H7 (cell line): ENCODE measurements around the gene NCBP1. TPM values are rescaled to one million over a fixed set of nuclear protein-coding genes. Genes with fewer than 3 reads are reported as not detected.

Experiments
- DNase-seq: peaks from one replicate; pipeline ENCODE4 v3.0.0; 2012
- H3K27me3 ChIP-seq: 2 replicates; pipeline ENCODE4 v1.6.0; 2011; ENCODE audit warnings: mild to moderate bottlenecking, low read length; ENCODE audit not compliant: control insufficient read depth, insufficient read depth
- H3K36me3 ChIP-seq: replicated peaks from 2 replicates; pipeline ENCODE4 v1.5.1; 2011; ENCODE audit warnings: low read length; ENCODE audit not compliant: control insufficient read depth, insufficient read depth
- H3K4me3 ChIP-seq: 2 replicates; pipeline ENCODE4 v1.5.1; 2011; ENCODE audit warnings: low read depth, mild to moderate bottlenecking, control low read depth, low read length, moderate library complexity; ENCODE audit not compliant: insufficient read depth
- total RNA-seq: library from RNA; depleted of rRNA; stranded (reverse); fragments of >200 nt; shearing (Covaris generic); gene quantifications from 2 replicates; pipeline ENCODE4 v1.2.3, GENCODE V29; 2014

NCBP1 gene
- total RNA-seq, 1 experiment from 2014 or later: 35.3 TPM

DNA sequence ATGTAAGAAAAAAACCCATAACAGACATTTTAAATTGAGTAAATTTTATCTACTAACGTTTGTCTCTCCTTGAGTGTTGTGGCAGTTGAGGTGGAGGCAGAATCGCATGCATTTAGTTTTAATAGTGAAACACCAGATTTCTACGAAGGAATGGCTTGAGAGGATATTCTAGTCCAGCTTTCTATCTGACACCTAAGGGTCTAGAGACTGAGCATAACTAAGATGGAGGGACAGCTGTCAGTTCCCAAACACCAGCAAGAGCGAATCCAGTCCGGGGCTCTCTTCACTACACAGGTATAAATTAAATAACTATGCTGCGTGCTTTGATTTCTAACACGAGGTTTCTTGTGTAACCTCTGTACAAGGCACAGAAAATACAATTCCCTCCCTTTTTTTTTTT, 1.4 kb downstream of the NCBP1 start:
- H3K27me3 ChIP-seq: no peaks in the 10 kb centered on the region
- no peak overlapping the region for H3K4me3 ChIP-seq
- no peaks in the 10 kb centered on the region for H3K36me3 ChIP-seq
- DNase-seq: no peak

- Histone ChIP-seq H3K36me3 (no peaks in the 10 kb centered on the region; the same call in 1 of the 2 replicates), H3K27me3 (no peaks in the 10 kb centered on the region), H3K4me3 (no peak overlapping the region)
- DNase-seq: no peak
Measured at GRCh38 chr9:97636903-97637302, 3.3 kb downstream of the NCBP1 start.

- no peak overlapping the region for H3K4me3 ChIP-seq
- H3K27me3 ChIP-seq: no peaks in the 10 kb centered on the region
- peaks cover 3% of the 10 kb centered on the region for H3K36me3 ChIP-seq
- peak; percentile 11 for DNase-seq
Measured at GRCh38 chr9:97638666-97639065, 5.0 kb downstream of the NCBP1 start.

- no peaks in the 10 kb centered on the region for H3K27me3 ChIP-seq
- H3K36me3 ChIP-seq: peaks cover 7% of the 10 kb centered on the region
- no peak overlapping the region for H3K4me3 ChIP-seq
- DNase-seq: no peak
Measured at GRCh38 chr9:97640325-97640724, 6.7 kb downstream of the NCBP1 start.

DNA sequence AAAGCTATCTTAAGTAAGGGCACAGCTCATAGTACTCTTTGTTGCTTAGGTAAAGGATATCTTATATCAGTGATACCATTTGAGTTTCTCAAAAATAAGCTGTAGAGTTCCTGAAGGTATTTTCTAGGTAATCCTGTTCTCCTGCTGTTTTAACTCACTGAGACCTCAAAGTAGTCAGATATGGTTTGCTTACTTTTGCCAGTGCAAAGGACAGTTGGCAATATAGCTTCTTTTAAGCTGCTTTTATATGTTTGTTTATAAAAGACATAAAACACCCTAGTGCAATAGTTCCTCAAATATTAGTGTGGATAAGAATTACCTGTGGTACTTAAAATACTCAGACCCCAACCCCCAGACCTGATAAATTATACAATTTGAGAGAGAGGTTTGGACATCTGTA, 12.1 kb downstream of the NCBP1 start:
- Histone ChIP-seq H3K36me3 (peaks cover 19% of the 10 kb centered on the region), H3K27me3 (no peaks in the 10 kb centered on the region), H3K4me3 (no peak overlapping the region)
- DNase-seq: no peak

- Histone ChIP-seq H3K4me3 (no peak overlapping the region), H3K27me3 (no peaks in the 10 kb centered on the region), H3K36me3 (peaks cover 19% of the 10 kb centered on the region)
- no peak for DNase-seq
Measured at GRCh38 chr9:97647996-97648395, 14.4 kb downstream of the NCBP1 start.

- H3K36me3 ChIP-seq: peaks cover 25% of the 10 kb centered on the region
- no peak for DNase-seq
- H3K4me3 ChIP-seq: no peak overlapping the region
- H3K27me3 ChIP-seq: no peaks in the 10 kb centered on the region
Measured at GRCh38 chr9:97651646-97652045, 18.0 kb downstream of the NCBP1 start.

DNA sequence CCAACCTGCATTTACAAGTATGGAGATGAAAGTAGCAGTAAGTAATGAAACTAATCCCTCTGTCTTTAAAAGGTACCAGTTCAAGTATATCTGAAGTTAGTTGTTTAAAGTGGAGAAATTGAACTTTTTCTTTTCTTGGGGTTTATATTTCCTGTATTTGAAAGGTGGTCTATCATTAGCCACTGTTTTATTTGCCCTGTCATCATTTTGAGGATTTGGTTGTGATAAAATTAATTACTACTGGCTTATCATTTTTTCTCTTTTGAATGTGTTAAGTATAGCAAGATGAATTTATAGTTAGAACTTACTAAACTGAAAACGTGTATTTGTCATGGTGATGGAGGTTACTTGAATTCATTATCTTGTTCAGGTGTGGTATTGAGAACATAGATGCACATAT, 25.1 kb downstream of the NCBP1 start:
- H3K4me3 ChIP-seq: no peak overlapping the region
- peaks cover 31% of the 10 kb centered on the region for H3K36me3 ChIP-seq
- no peak for DNase-seq
- H3K27me3 ChIP-seq: no peaks in the 10 kb centered on the region

DNA sequence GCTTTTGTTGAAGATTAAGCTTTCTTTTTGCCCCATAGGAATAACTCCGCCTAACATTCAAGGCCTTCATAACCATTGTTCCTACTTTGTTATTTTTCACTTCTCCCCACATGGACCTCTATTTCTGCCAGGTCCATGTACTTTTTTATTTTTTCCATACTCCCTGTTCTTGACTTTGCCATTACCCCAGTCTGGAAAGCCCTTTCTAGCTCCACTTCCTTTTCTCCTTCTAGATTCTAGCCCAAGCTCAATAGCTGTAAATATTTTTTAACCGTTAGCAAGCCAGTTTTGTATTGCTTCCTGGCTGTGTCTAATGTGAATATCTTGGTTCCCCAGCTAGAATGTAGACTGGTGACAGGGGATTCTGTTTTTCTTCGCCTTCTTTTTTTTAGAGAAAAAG, 26.1 kb downstream of the NCBP1 start:
- no peaks in the 10 kb centered on the region for H3K27me3 ChIP-seq
- H3K36me3 ChIP-seq: peaks cover 32% of the 10 kb centered on the region
- no peak overlapping the region for H3K4me3 ChIP-seq
- DNase-seq: no peak

DNA sequence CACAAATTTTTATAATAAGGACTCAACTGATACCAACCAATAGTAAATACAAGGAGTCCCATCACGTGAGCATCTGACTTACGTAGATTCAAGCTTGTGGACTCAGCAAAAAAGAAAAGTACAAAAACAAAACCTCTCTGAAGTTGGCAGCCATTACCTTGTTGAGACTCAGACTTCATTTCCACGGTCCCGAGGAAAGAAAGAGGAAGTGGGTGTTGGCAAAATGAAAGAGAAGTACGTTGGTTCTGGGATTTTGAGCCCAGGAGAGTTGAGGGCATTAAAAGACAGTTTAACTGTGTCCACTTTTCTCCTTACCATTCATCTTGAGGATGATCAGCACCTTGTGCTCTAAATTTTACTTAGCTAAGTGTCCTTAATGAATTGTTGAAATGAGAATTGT, 26.7 kb downstream of the NCBP1 start:
- DNase-seq: no peak
- Histone ChIP-seq H3K4me3 (no peak overlapping the region), H3K27me3 (no peaks in the 10 kb centered on the region), H3K36me3 (peaks cover 35% of the 10 kb centered on the region)

- DNase-seq: no peak
- Histone ChIP-seq H3K4me3 (no peak overlapping the region), H3K36me3 (peaks cover 34% of the 10 kb centered on the region), H3K27me3 (no peaks in the 10 kb centered on the region)
Measured at GRCh38 chr9:97660847-97661246, 27.2 kb downstream of the NCBP1 start.

- Histone ChIP-seq H3K4me3 (no peak overlapping the region), H3K27me3 (no peaks in the 10 kb centered on the region), H3K36me3 (peaks cover 45% of the 10 kb centered on the region)
- DNase-seq: no peak
Measured at GRCh38 chr9:97665742-97666141, 32.1 kb downstream of the NCBP1 start.

DNA sequence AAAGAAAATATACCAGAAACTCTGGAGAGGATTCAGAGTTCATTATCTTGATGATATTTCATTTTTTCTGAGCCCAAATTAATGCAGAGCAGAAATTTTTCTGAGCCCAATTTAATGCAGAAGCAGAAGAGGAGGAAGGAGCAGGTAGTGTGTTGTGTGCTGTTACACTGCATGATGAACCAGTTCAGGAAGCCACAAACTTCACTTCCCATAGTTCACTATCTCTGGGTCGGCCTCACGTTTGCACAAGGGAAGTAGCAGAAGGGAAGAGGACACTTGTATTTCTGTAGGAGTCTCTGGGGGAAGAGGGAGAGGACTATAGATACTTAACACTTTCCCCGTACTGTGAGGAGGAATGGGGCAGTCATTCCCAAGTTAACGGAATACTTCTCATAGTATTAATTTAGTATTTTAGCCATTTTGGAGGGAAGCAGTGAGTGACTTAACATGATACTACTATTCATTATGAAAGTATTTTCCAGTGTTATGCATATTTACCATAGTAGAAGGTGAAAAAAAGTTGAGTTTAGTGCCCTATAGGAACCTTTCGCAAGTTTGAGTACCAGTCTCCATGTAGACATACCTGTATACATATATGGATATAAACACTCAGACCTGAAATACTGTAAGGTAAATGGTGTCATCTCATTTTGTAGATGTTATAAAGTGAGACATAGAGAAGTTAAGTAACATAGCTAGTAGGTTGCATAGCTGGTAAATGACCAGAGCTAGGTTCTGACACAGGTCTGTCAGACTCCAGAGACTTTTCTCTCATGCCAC, 33.5 kb downstream of the NCBP1 start:
- no peak for DNase-seq
- H3K36me3 ChIP-seq: peaks cover 50% of the 10 kb centered on the region
- H3K4me3 ChIP-seq: no peak overlapping the region
- no peaks in the 10 kb centered on the region for H3K27me3 ChIP-seq

DNA sequence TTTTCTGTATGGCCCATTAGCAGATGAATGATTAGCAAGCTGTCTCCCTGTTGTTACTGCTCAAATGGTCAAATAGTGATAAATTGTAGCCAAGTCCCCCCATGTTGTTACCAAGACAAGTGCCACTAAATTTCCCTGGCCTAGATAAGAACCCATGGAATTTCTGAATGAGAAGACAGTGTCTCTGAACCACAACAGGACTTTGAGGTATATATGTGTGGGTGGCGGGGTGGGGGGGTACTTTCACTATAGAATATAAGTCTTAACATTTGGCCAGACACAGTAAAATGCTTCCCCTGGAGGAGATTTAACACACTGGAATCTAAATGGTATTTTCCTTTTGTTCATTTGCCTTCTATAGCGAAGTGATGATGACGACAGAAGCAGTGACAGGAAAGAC, 34.9 kb downstream of the NCBP1 start:
- no peak for DNase-seq
- Histone ChIP-seq H3K4me3 (no peak overlapping the region), H3K36me3 (peaks cover 53% of the 10 kb centered on the region)

DNA sequence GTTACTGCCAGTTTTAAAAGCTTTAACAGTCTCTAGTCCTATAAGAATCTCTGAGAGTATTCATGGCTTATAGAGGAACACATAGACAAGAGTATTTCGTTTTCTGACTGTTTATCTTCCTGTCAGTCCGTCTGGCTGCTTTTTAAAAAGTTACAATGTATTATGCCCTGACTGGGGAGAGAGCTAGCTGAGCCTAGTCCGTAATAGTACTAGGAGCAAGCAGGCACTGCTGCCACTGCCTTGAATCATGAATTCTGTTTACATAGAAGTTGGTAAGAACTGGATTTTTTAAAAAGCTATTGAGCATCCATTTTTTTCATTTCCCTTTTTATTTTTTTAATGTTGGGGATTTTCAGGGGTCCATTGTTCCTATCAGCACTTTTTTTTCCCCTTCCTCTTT, 37.0 kb downstream of the NCBP1 start:
- DNase-seq: no peak
- Histone ChIP-seq H3K27me3 (no peaks in the 10 kb centered on the region), H3K4me3 (no peak overlapping the region), H3K36me3 (peaks cover 51% of the 10 kb centered on the region)

More for the DNA sequence above, 34.9 kb downstream of the NCBP1 start:
- no peaks in the 10 kb centered on the region for H3K27me3 ChIP-seq

GRCh38 chr9:97672403-97672802, 38.8 kb downstream of the NCBP1 start:
- Histone ChIP-seq H3K27me3 (no peaks in the 10 kb centered on the region), H3K36me3 (peaks cover 39% of the 10 kb centered on the region), H3K4me3 (no peak overlapping the region)
- DNase-seq: no peak
